Measurements from ENCODE around the gene MAP4K2.

DNA sequence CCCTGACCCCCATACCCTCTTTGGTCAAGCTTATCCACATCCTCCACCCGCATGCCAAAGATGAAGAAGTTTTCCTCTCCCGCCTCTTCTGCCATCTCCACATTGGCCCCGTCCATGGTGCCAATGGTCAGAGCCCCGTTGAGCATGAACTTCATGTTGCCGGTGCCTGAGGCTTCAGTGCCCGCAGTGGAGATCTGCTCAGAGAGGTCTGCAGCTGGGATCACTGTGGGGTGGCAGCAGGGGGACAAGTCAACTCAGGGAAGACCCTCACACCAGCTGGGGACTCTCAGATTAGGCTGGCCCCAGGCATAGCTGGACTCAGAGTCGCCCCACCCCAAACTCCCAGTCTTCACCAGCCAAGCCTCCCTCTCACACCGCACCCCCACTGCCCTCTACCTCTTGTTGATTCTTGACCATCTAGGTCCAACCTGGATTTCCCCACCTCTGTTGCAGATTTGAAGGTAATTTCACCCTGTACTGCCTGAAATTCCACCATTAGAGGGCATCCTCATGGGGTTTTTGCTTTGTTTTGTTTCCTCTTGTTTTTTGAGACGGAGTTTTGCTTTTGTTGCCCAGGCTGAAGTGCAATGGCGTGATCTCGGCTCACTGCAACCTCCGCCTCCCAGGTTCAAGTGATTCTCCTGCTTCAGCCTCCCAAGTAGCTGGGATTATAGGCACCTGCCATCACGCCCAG, 52.5 kb downstream of the MAP4K2 start:
- TF ChIP-seq, protein P1, sequence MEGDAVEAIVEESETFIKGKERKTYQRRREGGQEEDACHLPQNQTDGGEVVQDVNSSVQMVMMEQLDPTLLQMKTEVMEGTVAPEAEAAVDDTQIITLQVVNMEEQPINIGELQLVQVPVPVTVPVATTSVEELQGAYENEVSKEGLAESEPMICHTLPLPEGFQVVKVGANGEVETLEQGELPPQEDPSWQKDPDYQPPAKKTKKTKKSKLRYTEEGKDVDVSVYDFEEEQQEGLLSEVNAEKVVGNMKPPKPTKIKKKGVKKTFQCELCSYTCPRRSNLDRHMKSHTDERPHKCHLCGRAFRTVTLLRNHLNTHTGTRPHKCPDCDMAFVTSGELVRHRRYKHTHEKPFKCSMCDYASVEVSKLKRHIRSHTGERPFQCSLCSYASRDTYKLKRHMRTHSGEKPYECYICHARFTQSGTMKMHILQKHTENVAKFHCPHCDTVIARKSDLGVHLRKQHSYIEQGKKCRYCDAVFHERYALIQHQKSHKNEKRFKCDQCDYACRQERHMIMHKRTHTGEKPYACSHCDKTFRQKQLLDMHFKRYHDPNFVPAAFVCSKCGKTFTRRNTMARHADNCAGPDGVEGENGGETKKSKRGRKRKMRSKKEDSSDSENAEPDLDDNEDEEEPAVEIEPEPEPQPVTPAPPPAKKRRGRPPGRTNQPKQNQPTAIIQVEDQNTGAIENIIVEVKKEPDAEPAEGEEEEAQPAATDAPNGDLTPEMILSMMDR (IDR thresholded peaks at IDR 0.05), result no peak
- no peak for TF ChIP-seq POLR2A (IDR thresholded peaks at IDR 0.05)
